Ishikawa (cell line): Measurements from ENCODE around the gene COL18A1.

Experiments used
- CEBPB ChIP-seq: IDR thresholded peaks from 2 replicates; pipeline ENCODE4 v1.6.1; 2012
- CREB1 ChIP-seq: IDR thresholded peaks from 2 replicates; pipeline ENCODE4 v1.6.1; 2012; ENCODE audit warnings: low read depth
- EGR1 ChIP-seq: IDR thresholded peaks from 2 replicates; pipeline ENCODE4 v1.6.1; 2012
- EP300 ChIP-seq: IDR thresholded peaks from 2 replicates; pipeline ENCODE4 v1.6.1; 2012; ENCODE audit warnings: borderline replicate concordance
- FOXM1 ChIP-seq: IDR thresholded peaks from 2 replicates; pipeline ENCODE4 v1.6.1; 2012; ENCODE audit warnings: low read depth, borderline replicate concordance
- MAX ChIP-seq: IDR thresholded peaks from 2 replicates; pipeline ENCODE4 v1.6.1; 2012
- NFIC ChIP-seq: IDR thresholded peaks from 2 replicates; pipeline ENCODE4 v1.6.1; 2012
- RAD21 ChIP-seq: IDR thresholded peaks from 2 replicates; pipeline ENCODE4 v1.6.1; 2012; ENCODE audit warnings: low read depth
- REST ChIP-seq: IDR thresholded peaks from 2 replicates; pipeline ENCODE4 v1.6.1; 2012; ENCODE audit warnings: low read depth, mild to moderate bottlenecking
- TAF1 ChIP-seq: IDR thresholded peaks from 2 replicates; pipeline ENCODE4 v1.6.1; 2012; ENCODE audit warnings: low read depth, mild to moderate bottlenecking
- TCF12 ChIP-seq: IDR thresholded peaks from 2 replicates; pipeline ENCODE4 v1.6.1; 2012; ENCODE audit warnings: low read depth
- TEAD4 ChIP-seq: IDR thresholded peaks from 2 replicates; pipeline ENCODE4 v1.6.1; 2012
- USF1 ChIP-seq: IDR thresholded peaks from 2 replicates; pipeline ENCODE4 v1.6.1; 2012
- YY1 ChIP-seq: IDR thresholded peaks from 2 replicates; pipeline ENCODE4 v1.6.1; 2012; ENCODE audit warnings: low read depth
- ZBTB7A ChIP-seq: IDR thresholded peaks from 2 replicates; pipeline ENCODE4 v1.6.1; 2012; ENCODE audit warnings: low read depth

The COL18A1 gene

GRCh38 chr21:45380566-45380965, 24.4 kb upstream of the COL18A1 start:
- TF ChIP-seq CREB1 (no peak), NFIC (no peak), ZBTB7A (no peak), TCF12 (no peak), REST (no peak), TAF1 (no peak), YY1 (no peak), EGR1 (no peak), CEBPB (no peak), TEAD4 (no peak), EP300 (no peak)

- no peak for TF ChIP-seq TCF12
- TF ChIP-seq MAX, result no peak
- TF ChIP-seq TAF1, result no peak
- TF ChIP-seq USF1, result no peak
- TF ChIP-seq EGR1, result no peak
- TF ChIP-seq FOXM1, result no peak
- TF ChIP-seq EP300, result no peak
- TF ChIP-seq CEBPB, result no peak
- no peak for TF ChIP-seq CREB1
- TF ChIP-seq ZBTB7A, result no peak
Observed at GRCh38 chr21:45381036-45381787, 23.8 kb upstream of the COL18A1 start.

GRCh38 chr21:45381865-45382696, 22.9 kb upstream of the COL18A1 start:
- TF ChIP-seq USF1 (no peak), YY1 (no peak), TAF1 (no peak), ZBTB7A (no peak), RAD21 (no peak), EP300 (no peak), MAX (no peak), FOXM1 (no peak), TEAD4 (no peak), EGR1 (no peak), CREB1 (no peak), REST (no peak), NFIC (no peak), TCF12 (no peak), CEBPB (no peak)

- no peak for TF ChIP-seq NFIC
- TF ChIP-seq REST, result no peak
- no peak for TF ChIP-seq EP300
- TF ChIP-seq YY1, result no peak
- TF ChIP-seq CEBPB, result no peak
- no peak for TF ChIP-seq MAX
- TF ChIP-seq TAF1, result no peak
Observed at GRCh38 chr21:45382697-45382997, 22.3 kb upstream of the COL18A1 start.
